ENCODE measurements around the gene CPA1. TPM values are rescaled to one million over a fixed set of nuclear protein-coding genes. Genes with fewer than 3 reads are reported as not detected.
A peak's percentile ranks its signal among the peaks of the same experiment; 100 is the strongest.

CPA1 gene
- total and polyA plus RNA-seq, 10 of the 15 experiments (the other 5 are each of a cell fraction or from before 2014, with no cell fraction given): 8.0 TPM; not detected in 9

- peak; percentile 74; the same call in 1 of the 2 replicates for TF ChIP-seq ELK1 (IDR thresholded peaks at IDR 0.05; ENCODE audit: low read depth, low read length)
- no peak for TF ChIP-seq CBX5 (IDR thresholded peaks at IDR 0.05; ENCODE audit: low read depth)
- TF ChIP-seq ESRRA (IDR thresholded peaks at IDR 0.05; ENCODE audit: low read length): no peak
- no peak for TF ChIP-seq MTA3 (IDR thresholded peaks at IDR 0.05; ENCODE audit: borderline replicate concordance, low read length)
- TF ChIP-seq STAT3 (IDR thresholded peaks at IDR 0.05; ENCODE audit: low read depth, low read length): no peak
- no peak for TF ChIP-seq PML (IDR thresholded peaks at IDR 0.05; ENCODE audit: low read length)
- no peak for TF ChIP-seq RFX5 (IDR thresholded peaks at IDR 0.05; ENCODE audit: low read depth, low read length)
- TF ChIP-seq TCF7 (IDR thresholded peaks at IDR 0.05; ENCODE audit: borderline replicate concordance): no peak
- no peak for TF ChIP-seq SUPT20H (IDR thresholded peaks at IDR 0.05; ENCODE audit: borderline replicate concordance, control insufficient read depth, low read depth, low read length)
- TF ChIP-seq ZSCAN29 (IDR thresholded peaks at IDR 0.05): no peak
- no peak for TF ChIP-seq NFYB (IDR thresholded peaks at IDR 0.05; ENCODE audit: insufficient read depth, low read depth, low read length)
- TF ChIP-seq RUNX3 (IDR thresholded peaks at IDR 0.05; ENCODE audit: low read length): 0 out of 2 replicates have a peak, but pooled peaks have one; percentile 19
- no peak for TF ChIP-seq USF2 (IDR thresholded peaks at IDR 0.05; ENCODE audit: borderline replicate concordance, low read depth, low read length)
- TF ChIP-seq PAX5 (IDR thresholded peaks at IDR 0.05; ENCODE audit: borderline replicate concordance, low read depth, low read length): no peak
- TF ChIP-seq NR2C1 (IDR thresholded peaks at IDR 0.05): no peak
- TF ChIP-seq CTCF (IDR thresholded peaks at IDR 0.05 in 2 of 3, conservative IDR thresholded peaks at IDR 0.05 in 1 of 3; ENCODE audit: control insufficient read depth in 2 of 3, extremely low read depth in 1 of 3, insufficient read depth in 1 of 3, low read depth in 3 of 3, low read length in 3 of 3): no peak
- TF ChIP-seq ATF3 (IDR thresholded peaks at IDR 0.05; ENCODE audit: borderline replicate concordance, extremely low read depth, low read depth, low read length): no peak
- TF ChIP-seq IRF3 (IDR thresholded peaks at IDR 0.05): no peak
- peak; percentile 66; the same call in 1 of the 2 replicates for TF ChIP-seq PKNOX1 (IDR thresholded peaks at IDR 0.05)
- TF ChIP-seq CHD4 (IDR thresholded peaks at IDR 0.05): no peak
- TF ChIP-seq BHLHE40 (IDR thresholded peaks at IDR 0.05; ENCODE audit: borderline replicate concordance in 1 of 2, low read depth in 2 of 2, low read length in 1 of 2): peak in 1 of 2 experiments; percentile 21; a peak in 1 of 4 replicates
- no peak for TF ChIP-seq FOXK2 (IDR thresholded peaks at IDR 0.05)
Observed at GRCh38 chr7:130365511-130366441, 14.5 kb upstream of the CPA1 start (continued).
